HG03135 (cell line): Measurements from ENCODE around the gene CUEDC1.

Experiments
- ATAC-seq: cut with Tn5 transposase; IDR thresholded peaks from one replicate; pipeline ENCODE4 v1.9.1; 2021; ENCODE audit warnings: mild to moderate bottlenecking, moderate library complexity; ENCODE audit not compliant: unreplicated experiment

CUEDC1 gene

DNA sequence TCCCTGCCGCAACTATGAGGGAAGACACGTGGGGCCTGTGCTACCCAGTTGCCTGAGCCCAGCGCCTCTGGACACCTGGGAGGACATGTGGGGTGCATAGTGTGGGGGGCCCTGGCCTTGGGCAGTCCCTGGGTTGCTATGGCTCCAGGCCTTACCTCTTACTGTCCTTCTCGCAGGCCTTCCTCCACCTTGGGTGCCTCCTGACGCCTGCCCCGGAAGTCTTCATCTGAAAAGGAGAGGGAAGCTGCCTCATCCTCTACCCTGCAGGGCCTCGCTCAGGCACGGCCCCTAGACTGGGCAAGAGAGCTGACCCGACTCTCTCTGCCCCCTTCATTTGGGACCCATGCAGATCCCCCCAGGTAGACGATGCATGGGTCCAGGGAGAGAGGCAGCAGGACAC is 88.9 kb downstream of the CUEDC1 start:
- no peak for ATAC-seq

DNA sequence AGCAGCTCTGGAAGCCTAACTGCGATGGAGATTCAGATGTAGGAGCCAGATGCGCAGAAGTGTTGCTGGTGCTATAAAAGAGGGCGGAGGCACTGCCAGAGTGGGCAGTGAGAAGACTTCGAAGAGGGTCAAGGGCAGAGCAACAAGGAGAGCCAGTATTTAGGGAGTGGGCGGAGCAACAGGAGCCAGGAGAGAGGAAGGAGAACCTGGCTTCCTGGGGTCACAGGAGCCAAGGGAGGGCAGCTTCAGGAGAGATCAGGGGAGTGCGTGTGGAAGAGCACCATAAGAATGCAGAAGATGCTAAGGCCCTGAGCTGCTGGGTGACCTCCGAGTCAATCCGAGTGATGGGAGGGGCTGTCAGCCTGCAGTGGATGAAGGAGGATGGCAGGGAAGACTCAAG is 90.9 kb downstream of the CUEDC1 start:
- ATAC-seq, result no peak

DNA sequence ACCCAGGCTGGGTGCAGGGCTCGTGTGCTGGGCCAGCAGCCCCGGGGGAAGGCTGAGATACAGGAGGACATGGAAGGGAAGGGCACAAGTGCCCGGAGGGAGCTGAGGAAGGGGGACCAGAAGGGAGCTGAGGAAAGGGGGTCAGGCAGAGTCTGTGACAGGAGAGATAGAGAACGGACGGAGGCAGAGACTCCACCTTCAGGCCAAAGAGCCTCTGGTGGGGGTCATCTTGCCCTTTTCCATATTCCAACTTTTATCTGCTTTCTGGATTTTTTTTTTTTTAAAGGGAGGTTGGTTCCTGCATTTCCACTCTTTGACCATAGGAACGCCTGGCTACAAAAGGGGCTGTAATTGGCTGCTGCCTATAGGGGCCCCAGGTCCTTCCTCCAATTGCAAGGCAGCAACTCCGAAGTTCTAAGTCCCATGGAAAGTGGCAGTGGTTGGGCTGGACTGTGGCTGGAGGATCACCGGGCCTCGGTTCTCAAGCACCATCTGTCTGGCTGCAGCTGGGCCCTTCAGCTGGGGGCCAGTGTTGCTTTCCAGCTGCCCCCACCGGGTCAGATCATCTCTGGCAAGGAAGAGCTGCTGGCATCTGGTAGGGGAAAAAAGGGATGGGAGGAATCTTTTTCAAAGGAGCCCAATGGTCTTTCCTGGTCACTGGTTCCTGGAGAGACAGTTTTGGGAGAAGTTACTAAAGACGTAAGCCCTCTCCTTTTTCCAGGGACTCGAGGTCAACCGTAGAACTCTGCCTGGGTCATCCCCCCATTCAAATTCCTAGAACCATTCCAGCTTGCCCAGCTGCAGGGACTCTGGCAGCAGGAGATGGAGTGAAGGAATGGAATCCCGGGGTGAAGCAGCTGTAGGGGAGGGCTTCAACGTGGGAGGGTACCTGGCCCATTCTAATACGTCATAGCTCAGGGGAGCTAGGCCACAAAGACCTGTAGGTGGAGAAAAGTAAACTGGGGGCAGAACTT is 92.2 kb downstream of the CUEDC1 start:
- ATAC-seq, result no peak

DNA sequence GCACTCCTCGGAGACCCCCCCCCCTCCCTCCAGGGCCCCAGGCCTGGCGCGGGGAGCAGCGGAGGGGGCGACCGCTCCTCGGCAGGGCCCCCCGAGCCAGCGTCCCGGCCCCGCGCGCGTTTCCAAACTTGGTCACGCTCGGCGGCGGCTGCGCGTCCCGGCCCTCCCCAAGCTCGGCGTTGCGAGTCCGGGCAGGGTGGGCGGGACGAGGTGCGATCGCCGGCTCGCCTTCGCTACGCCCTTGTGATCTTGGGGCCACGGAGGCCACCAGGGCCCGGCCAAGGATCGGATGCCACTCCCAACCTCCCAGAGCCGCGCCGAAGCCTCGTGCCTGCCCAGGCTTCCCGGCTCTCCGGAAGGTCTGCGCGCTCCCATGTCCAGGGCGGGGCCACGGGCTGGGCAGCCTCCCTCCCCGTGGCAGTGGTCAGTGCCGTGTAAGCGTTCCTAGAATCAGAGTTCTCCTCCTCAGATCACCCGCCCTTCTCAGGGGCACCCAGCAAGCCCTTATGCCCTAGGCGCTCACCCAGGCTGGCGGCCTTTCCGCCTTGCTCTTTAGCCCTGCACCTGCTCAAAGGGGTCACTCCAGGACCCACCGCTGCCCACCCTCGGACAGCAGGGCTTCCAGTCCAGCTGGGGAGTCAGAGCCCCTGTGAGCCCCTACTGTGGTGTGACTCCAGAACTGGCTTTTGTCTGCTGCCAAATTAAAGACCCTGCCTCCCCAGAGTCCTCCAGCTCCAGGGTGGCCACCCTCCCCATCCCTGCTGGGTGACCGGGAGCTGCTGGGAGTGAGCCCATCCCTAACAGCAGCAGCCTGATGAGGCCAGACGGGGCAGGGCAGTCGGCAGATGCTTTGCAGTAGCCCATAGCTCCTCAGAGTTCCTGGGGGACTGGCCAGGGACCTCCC is 93.2 kb downstream of the CUEDC1 start:
- ATAC-seq, result no peak

DNA sequence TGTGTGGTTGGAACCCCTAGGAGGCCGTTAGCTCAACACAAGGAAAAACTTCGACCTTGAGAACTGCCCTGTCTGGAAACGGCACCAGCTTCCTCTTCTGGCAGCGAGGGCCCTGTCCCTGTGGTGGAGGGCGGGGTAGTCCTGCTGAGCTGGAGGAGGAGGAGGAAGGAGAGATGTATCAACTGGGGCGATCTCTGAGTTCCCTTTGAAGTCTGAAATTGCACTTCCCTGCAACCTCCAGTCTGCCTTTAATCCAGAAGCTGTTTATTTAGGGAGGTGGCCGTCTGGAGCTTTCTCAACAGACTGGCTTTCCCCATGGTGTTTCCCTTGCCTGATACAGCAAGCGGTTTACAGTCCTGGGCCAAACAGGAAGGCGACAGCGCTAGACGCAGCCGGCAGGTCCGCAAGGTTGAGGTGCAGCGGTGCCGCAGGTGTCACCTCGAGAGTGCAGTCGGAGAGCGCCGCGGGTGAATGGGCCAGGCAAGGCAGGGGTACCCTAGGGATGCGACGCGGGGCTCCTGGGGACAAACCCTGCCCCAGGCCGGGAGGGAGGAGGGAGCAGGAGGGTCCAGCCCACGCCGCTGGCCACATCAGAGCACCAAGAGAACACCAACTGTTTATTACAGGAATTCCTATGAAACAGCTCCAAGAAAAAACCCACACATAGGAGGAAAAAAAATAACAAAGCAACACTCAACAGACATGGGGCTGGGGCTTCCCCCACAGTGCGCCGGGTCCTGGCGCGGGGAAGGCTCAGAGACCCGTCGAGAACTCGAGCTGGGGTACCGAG is 94.0 kb downstream of the CUEDC1 start:
- ATAC-seq, result no peak

DNA sequence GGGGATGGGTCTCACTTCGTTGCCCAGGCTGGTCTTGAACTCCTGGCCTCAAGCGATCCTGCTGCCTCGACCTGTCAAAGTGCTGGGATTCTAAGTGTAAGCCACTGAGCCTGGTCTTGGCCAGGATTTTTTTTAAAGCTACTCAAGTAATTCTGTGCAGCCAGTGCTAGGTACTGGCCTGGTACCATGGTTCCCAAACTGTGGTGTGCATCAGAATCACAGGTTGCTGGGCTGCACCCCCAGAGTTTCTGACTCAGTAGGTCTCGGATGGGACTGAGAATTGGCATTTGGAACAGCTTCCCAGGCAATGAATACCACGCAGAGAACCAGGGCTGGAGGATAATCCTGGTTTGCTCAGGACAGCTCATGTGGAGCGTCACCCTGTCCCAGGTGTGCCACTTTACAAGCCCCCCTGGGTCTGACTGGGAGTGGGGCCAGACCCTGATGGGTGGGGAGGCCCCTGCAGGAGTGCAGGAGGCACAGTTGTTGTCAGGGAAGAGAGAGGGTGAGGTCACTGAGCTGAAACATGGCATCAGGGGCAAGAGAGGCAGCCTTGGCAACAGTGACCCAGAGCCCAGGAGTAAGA is 94.7 kb downstream of the CUEDC1 start:
- no peak for ATAC-seq

DNA sequence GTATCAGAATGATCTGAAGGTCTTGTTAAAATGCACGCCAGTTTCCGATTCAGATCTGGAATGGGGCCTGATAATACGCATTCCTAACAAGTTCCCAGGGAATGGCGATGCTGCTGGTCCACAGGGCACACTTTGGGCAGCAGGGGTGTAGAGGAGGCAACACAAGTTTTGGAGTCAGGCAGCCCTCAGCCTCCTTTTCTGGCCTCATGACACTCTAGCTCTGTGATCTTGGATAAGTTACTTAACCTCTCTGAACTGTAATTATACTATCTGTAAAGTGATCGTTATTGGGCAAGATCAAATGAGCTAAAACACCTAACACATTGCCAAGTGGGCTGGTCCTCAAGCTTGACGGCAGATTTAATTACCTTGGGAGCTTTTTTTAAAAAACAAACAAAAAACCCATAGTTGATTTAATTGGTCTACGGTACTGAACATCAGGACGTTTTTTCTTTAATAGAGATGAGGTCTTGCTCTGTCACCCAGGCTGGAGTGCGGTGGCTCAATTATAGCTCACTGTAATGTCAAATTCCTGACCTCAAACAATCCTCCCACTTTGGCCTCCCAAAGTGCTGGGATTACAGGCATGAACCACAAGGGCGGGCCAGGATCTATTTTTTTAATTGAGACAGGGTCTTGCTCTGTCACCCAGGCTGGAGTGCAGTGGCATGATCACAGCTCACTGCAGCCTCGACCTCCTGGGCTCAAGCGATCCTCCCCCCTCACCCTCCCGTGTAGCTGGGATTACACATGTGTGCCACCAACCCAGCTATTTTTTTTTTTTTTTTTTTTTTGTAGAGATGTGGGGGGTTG is 95.4 kb downstream of the CUEDC1 start:
- ATAC-seq, result no peak

DNA sequence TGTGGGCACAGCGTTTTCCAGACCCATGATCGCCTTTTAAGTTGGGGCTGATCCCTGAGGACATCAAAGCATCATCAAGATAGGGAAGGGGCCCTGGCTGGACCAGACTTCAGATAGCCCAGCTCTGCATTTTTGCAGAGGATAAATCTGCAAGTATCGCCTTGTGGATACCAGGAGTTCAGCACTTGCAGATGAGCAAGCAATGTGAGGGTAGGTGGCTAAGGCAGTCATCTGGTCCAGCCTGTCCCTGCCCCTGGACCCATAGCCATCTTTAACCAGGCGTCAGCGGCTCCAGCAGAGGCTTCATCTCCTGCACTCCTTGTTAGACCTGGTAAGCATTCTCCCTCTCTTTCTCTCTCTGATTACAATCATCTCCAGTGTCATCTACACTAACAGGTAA is 96.4 kb downstream of the CUEDC1 start:
- no peak for ATAC-seq

DNA sequence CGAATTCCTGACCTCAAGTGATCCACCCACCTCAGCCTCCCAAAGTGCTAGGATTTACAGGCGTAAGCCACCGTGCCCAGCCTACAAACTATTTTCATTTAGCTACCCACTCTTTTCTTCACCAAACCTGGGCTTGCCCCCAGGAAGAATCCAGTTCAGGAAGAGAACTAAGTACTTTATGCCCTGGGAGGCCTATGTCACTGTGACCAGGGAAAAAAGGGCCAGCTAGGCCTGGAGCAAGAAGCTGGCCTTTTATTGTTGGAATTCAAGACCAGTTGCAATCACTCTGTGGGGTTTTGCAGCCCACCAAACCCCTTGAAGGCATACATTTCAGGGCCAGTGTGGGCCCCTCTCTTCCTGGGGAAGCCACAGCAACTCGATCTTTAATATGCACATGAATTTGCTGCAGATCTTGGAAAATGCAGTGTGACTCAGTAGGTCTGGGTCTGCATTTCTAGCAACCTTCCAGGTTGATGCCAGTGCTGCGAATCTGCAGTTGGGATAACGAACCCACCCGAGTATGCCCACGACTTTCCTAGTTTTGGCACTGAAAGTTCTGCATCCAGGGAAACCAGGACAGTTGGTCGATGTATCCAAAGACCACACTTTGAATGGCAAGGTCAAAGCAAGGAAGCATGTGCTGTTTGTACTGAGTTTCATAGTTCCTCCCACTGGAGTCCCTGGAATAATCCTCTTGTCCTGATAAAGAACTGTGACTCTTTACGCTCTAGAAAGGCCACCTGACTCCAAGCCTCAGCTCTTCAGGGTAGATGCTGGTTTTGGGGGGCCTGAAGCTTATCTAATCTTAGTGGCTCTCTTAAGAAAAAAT is 98.2 kb downstream of the CUEDC1 start:
- ATAC-seq, result no peak

DNA sequence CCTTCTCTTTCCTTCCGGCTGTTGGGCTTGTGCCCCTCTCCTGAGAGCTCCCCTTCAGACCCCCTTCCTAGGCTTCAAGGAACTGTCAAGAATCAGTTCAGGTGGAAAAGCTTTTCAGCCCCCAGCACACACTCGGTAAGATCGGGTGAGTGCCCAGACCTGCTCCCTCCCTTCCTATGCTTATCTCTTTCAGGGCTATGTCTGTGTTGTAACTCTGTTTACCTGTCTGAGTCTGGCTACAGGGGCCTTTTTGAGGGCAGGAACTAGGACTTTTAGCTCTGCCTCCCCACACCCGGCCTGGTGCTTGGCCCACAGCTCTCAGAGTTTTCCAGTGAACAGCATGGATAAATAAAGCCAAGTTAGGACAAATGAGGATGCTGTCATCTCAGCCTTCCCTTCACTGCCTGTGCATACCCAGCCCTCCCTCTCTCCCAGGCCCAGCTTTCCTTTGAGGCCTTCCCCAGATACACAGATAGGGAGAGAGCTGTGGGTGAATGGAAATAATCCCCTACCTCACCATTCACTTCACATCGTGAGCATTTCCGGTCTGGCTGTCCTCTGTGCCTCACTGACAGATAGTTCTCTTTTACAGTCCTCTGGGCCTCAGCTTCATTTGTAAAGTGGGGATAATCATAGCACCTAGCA is 99.7 kb downstream of the CUEDC1 start:
- ATAC-seq, result no peak

DNA sequence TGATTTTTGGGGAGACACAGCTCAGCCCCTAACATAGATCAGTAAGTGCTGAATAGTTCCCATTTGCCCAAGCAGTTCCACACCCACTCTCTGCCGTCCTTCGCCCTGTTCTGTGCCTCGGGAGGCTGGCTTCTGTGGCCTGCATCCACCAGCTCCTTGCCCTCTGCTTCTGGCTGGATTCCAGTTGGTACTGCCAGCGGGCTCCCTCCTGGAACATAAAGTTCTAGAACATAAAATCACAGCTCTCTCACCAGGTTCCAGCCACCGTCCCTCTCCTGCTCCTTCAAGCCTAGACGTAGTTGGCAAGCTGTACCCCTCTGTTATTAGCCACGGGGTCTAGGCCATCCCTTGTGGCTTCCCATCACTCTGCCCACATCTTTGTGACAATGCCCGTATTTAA is 101.5 kb downstream of the CUEDC1 start:
- no peak for ATAC-seq

DNA sequence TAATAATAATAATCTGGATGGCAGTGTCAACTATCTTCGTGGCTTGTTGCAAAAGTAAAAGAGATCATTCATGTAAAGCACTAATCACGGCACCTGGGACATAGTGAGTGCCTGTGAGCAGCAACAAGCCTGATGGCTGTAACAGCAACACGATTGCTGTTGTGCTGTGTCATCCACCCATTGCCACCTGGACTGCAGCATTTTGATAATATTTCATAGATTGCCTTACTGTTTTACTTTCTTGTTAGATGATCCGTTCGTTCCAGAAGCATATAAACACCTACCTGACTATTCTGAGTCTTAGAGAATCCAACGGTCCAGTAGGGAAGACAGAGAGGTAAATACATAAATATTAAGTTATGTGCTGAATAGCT is 102.3 kb downstream of the CUEDC1 start:
- ATAC-seq, result no peak

DNA sequence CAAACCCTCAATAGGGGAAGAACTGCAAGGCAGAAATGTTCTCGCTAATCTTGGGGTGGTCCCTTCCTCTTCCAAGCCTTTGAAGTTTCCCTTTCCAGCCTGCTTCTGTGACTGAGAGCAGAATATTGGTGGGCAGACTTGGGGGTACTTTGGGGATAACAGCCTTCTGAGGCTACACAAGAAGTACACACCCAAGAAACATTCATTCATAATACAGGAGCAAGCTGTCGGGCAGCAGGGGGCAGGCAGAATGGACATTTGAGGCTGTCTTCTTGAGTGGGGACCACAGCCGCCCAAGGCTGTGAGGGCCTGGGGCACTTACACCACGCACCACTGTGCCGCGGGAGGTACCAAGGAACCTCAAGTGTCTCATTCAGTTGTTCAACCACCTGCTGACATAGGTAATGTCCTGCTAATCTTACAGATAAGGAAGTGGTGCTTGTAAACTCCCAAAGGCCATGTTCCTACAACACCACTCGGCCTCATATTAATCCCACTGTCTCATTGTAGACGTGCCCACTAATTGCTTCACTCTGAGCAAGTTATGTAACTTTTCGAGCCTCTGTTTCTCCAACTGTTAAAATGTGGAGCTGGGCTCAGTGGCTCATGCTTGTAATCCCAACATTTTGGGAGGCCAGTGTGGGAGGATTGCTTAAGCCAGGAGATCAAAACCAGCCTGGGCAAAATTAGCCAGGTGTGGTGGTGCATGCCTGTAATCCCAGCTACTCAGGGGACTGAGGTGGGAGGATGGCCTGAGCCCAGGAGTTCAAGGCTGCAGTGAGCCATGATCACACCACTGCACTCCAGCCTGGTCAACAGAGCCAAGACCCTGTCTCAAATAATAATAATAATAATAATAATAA is 102.9 kb downstream of the CUEDC1 start:
- ATAC-seq, result no peak

DNA sequence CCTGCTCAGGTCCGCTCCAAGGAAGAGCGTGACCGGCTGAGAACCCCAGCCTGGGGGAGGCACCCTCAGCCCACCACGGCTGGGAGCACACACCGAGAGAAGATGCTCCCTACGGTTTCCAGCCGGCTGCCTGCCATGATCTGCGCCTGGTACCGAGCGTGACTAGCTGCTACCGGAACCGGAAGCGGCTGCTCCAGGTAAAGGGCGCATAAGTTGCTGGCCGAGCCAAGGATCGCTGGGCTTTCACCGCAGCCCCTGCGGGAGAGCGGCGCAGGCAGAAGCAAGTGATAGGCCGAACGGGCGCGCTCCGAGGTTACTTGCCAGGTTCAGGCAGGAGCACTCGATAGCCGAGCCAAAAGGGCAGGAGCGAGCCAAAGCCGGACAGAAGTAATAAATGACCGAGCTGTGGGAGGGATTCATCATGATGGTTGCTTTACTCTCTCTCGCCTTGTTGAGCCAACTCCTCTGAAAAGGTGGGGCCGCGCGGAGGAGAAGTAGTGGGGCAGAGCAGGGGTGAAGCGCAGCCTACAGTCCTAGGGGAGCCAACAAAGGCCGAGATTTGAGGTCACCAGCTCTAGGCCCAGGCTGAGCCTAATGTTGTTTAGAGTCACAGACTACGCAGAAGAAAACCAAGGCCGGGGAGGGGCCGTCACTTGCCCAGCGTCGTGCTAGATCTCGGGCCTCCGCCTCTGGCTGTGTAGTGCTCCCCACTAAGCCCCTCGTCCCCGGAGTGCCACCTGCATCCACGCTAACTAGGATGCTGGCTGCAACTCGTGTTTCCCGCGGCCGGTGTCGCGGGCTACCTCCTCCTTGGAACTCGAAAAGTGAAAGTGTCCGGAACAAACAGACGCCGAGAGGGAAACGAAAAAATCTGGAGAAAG is 105.1 kb downstream of the CUEDC1 start, which contains the start of gene MRPS23:
TSS of gene MRPS23 (minus strand) at position 171 of the 881 bp plus-strand sequence. CDS start at position 137, 34 bp downstream.
- ATAC-seq, result peak; percentile 88

DNA sequence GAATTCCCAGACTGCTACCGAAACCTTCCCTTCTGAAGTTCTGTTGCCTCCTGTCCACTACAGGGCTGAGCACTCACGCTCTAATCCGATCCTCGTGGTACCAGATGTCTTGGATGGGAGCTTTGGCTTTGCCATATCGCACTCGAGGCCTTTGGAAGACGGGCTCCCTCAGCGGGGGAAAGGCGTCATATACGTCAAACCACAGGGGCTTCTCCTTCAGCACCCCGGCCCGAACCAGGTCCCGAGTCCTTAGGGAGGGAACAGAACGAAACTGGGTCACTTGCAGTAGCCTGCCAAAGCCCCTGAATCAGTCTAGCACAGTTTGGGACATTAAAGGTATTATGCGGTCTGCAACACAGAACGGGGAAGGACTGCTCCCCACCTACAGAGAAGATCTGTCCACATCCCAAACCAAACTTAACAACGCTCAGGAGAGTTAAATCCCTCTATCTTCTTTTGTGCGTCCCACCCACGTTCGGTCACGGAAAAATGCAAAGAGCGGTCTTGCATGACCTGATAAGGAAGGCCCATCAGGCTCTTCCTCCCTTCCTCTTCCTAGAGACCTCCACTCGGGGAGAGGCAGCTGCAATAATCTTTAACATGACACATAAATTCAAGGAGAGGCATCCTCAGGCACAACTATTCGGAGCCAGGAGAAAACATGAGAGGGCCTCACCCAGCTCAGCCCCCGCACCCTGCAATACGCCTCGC is 105.9 kb downstream of the CUEDC1 start:
- peak; percentile 28 for ATAC-seq
